CD4-positive, alpha-beta T cell treated with Interleukin-15 for 1 hour (primary cell): ENCODE measurements around the gene MRPS6.

Experiments used
- DNase-seq: peaks from one replicate; pipeline ENCODE4 v3.0.0-alpha.2; 2020

The MRPS6 gene

GRCh38 chr21:34105947-34106541 lies 32.7 kb downstream of the MRPS6 start:
- no peak for DNase-seq

GRCh38 chr21:34107606-34108005 lies 34.2 kb downstream of the MRPS6 start:
- no peak for DNase-seq

- DNase-seq, result no peak
These were observed 35.7 kb downstream of the MRPS6 start for GRCh38 chr21:34109075-34109474.

GRCh38 chr21:34110594-34111202 lies 37.3 kb downstream of the MRPS6 start:
- DNase-seq, result no peak

- DNase-seq, result no peak
These were observed 39.1 kb downstream of the MRPS6 start for GRCh38 chr21:34112316-34113033.

- no peak for DNase-seq
These were observed 40.5 kb downstream of the MRPS6 start for GRCh38 chr21:34113842-34114241.

- DNase-seq, result no peak
These were observed 41.8 kb downstream of the MRPS6 start for GRCh38 chr21:34115160-34115559.

GRCh38 chr21:34116569-34116968 lies 43.2 kb downstream of the MRPS6 start:
- DNase-seq, result no peak

- DNase-seq, result no peak
These were observed 47.5 kb downstream of the MRPS6 start for GRCh38 chr21:34120867-34121266.

- DNase-seq, result no peak
These were observed 48.7 kb downstream of the MRPS6 start for GRCh38 chr21:34122047-34122446.

GRCh38 chr21:34123609-34124008 lies 50.2 kb downstream of the MRPS6 start:
- DNase-seq, result no peak

- peak; percentile 50 for DNase-seq
These were observed 52.9 kb downstream of the MRPS6 start for GRCh38 chr21:34126269-34126668.

- DNase-seq, result no peak
These were observed 53.3 kb downstream of the MRPS6 start for GRCh38 chr21:34126691-34127090.

- no peak for DNase-seq
These were observed 54.7 kb downstream of the MRPS6 start for GRCh38 chr21:34128124-34128523.

GRCh38 chr21:34128674-34129038 lies 55.3 kb downstream of the MRPS6 start:
- DNase-seq, result no peak

GRCh38 chr21:34129039-34129891 lies 55.9 kb downstream of the MRPS6 start:
- peak; percentile 38 for DNase-seq

GRCh38 chr21:34129901-34130715 lies 56.7 kb downstream of the MRPS6 start:
- no peak for DNase-seq

GRCh38 chr21:34130716-34130985 lies 57.3 kb downstream of the MRPS6 start:
- no peak for DNase-seq

- no peak for DNase-seq
These were observed 58.2 kb downstream of the MRPS6 start for GRCh38 chr21:34131586-34131985.

GRCh38 chr21:34132202-34132601 lies 58.8 kb downstream of the MRPS6 start:
- no peak for DNase-seq

GRCh38 chr21:34132926-34133325 lies 59.5 kb downstream of the MRPS6 start:
- DNase-seq, result no peak

GRCh38 chr21:34133392-34133791 lies 60.0 kb downstream of the MRPS6 start:
- no peak for DNase-seq

GRCh38 chr21:34133802-34134201 lies 60.4 kb downstream of the MRPS6 start:
- DNase-seq, result no peak
